Esophagus muscularis mucosa (tissue), 4 donors: ENCODE results near the gene SRPRA. TPM values are rescaled to one million over a fixed set of nuclear protein-coding genes. Genes with fewer than 3 reads are reported as not detected.

ENCODE experiments used
- DNase-seq: peaks from one replicate; pipeline ENCODE4 v3.0.0-alpha.2; 2017; ENCODE audit errors: extremely low spot score
- H3K27ac ChIP-seq, 4 donors: fragments of 200-600 bp; sonication (generic); replicated peaks in 1 of 4; 1 replicate in 3 of 4; 2 replicates in 1 of 4; pipeline ENCODE4 v1.5.1; 2016 to 2019; ENCODE audit warnings: mild to moderate bottlenecking in 1 of 4
- H3K27me3 ChIP-seq, 4 donors: fragments of 200-600 bp; sonication (generic); one replicate each; pipeline versions ENCODE4 v1.5.1 to v1.6.0; 2016 to 2019
- H3K36me3 ChIP-seq, 4 donors: fragments of 200-600 bp; sonication (generic); one replicate each; pipeline ENCODE4 v1.5.1; 2016 to 2019
- H3K4me1 ChIP-seq, 4 donors: fragments of 200-600 bp; sonication (generic); one replicate each; pipeline ENCODE4 v1.5.1; 2016 to 2019
- H3K4me3 ChIP-seq, 4 donors: fragments of 200-600 bp; sonication (generic); 1 replicate in 2 of 4; 2 replicates in 2 of 4; pipeline ENCODE4 v1.5.1; 2016 to 2019; ENCODE audit warnings: mild to moderate bottlenecking in 4 of 4, moderate library complexity in 1 of 4
- H3K9me3 ChIP-seq, 4 donors: fragments of 200-600 bp; sonication (generic); 1 replicate in 3 of 4; 2 replicates in 1 of 4; pipeline ENCODE4 v1.5.1; 2016 to 2019
- EP300 ChIP-seq: sonication (generic); formaldehyde crosslinking; IDR thresholded peaks from one replicate; pipeline ENCODE4 v1.6.1; 2017; ENCODE audit warnings: antibody characterized with exemption
- POLR2A ChIP-seq: fragments of 450-650 bp; IDR thresholded peaks from one replicate; pipeline ENCODE4 v1.6.1; 2017; ENCODE audit warnings: antibody characterized with exemption, moderate library complexity, mild to moderate bottlenecking, low read depth
- POLR2AphosphoS5 ChIP-seq, 2 donors: sonication (generic); formaldehyde crosslinking; IDR thresholded peaks; one replicate each; pipeline ENCODE4 v1.6.1; 2017; ENCODE audit warnings: antibody characterized with exemption in 2 of 2
- WGBS: methylation state at CpG from one replicate; pipeline ENCODE4 v1.1.5; 2018; 5-methylcytosine and 5-hydroxymethylcytosine counted together
- intact Hi-C: fragments of 100-400 bp; cut with DNase I; formaldehyde crosslinking; loops from one replicate; pipeline ENCODE4 v1.15.1; 2023
- total RNA-seq, 4 donors: library from RNA; depleted of rRNA; stranded (reverse); fragments of >200 nt; gene quantifications; one replicate each; pipeline versions ENCODE4 v1.1.0 to v1.2.1, GENCODE V29; 2016
- TF ChIP-seq, protein P1 (sequence below), 3 experiments: fragments of 200-600 bp in 2 of 3; fragments of 450-650 bp in 1 of 3; sonication (generic) in 2 of 3; IDR thresholded peaks; one replicate each; pipeline ENCODE4 v1.5.1; 2017 to 2019; ENCODE audit warnings: antibody characterized with exemption in 3 of 3, mild to moderate bottlenecking in 2 of 3, moderate library complexity in 1 of 3

SRPRA gene
- total RNA-seq, 4 donors from 2014 or later: 52.7 to 82.0 (median 77.7) TPM

- TF ChIP-seq POLR2AphosphoS5 (IDR thresholded peaks at IDR 0.05): no peak
- no peak for TF ChIP-seq EP300
- TF ChIP-seq, protein P1, sequence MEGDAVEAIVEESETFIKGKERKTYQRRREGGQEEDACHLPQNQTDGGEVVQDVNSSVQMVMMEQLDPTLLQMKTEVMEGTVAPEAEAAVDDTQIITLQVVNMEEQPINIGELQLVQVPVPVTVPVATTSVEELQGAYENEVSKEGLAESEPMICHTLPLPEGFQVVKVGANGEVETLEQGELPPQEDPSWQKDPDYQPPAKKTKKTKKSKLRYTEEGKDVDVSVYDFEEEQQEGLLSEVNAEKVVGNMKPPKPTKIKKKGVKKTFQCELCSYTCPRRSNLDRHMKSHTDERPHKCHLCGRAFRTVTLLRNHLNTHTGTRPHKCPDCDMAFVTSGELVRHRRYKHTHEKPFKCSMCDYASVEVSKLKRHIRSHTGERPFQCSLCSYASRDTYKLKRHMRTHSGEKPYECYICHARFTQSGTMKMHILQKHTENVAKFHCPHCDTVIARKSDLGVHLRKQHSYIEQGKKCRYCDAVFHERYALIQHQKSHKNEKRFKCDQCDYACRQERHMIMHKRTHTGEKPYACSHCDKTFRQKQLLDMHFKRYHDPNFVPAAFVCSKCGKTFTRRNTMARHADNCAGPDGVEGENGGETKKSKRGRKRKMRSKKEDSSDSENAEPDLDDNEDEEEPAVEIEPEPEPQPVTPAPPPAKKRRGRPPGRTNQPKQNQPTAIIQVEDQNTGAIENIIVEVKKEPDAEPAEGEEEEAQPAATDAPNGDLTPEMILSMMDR (IDR thresholded peaks at IDR 0.05): no peak
- TF ChIP-seq POLR2A: no peak
- 87% methylated on average over 2 of the region's 2 CpGs for WGBS
- peaks cover 17 to 74% (median 47%) of the 10 kb centered on the region in 4 donors for H3K36me3 ChIP-seq
Measured at GRCh38 chr11:126246636-126247035, 22.1 kb downstream of the SRPRA start.

GRCh38 chr11:126233391-126233790 is 35.3 kb downstream of the SRPRA start:
- Histone ChIP-seq H3K36me3 (peaks cover 1 to 38% (median 19%) of the 10 kb centered on the region in 4 donors), H3K9me3 (no peaks in the 10 kb centered on the region), H3K4me3 (no peak overlapping the region), H3K4me1 (no peaks in the 10 kb centered on the region), H3K27me3 (no peaks in the 10 kb centered on the region), H3K27ac (no peak overlapping the region)
- no peak for TF ChIP-seq POLR2A
- WGBS: 84% methylated on average over 4 of the region's 4 CpGs
- no peak for DNase-seq
- intact Hi-C loops: no loop called here

More at GRCh38 chr11:126246636-126247035, 22.1 kb downstream of the SRPRA start:
- intact Hi-C loops: no loop called here
- H3K27me3 ChIP-seq: no peaks in the 10 kb centered on the region
- no peak for DNase-seq
- H3K4me3 ChIP-seq: no peak overlapping the region
- H3K27ac ChIP-seq: no peak overlapping the region
- no peaks in the 10 kb centered on the region for H3K9me3 ChIP-seq
- no peaks in the 10 kb centered on the region for H3K4me1 ChIP-seq

- H3K4me3 ChIP-seq: no peak overlapping the region
- intact Hi-C loops: no loop called here
- no peaks in the 10 kb centered on the region for H3K4me1 ChIP-seq
- H3K27ac ChIP-seq: no peak overlapping the region
- H3K36me3 ChIP-seq: peaks cover 0 to 31% (median 13%) of the 10 kb centered on the region in 4 donors
- no peaks in the 10 kb centered on the region for H3K9me3 ChIP-seq
- no peak for TF ChIP-seq POLR2AphosphoS5 (IDR thresholded peaks at IDR 0.05)
- no peaks in the 10 kb centered on the region for H3K27me3 ChIP-seq
- WGBS: 87% methylated on average over 3 of the region's 3 CpGs
- DNase-seq: no peak
Measured at GRCh38 chr11:126232683-126233082, 36.0 kb downstream of the SRPRA start.

DNA sequence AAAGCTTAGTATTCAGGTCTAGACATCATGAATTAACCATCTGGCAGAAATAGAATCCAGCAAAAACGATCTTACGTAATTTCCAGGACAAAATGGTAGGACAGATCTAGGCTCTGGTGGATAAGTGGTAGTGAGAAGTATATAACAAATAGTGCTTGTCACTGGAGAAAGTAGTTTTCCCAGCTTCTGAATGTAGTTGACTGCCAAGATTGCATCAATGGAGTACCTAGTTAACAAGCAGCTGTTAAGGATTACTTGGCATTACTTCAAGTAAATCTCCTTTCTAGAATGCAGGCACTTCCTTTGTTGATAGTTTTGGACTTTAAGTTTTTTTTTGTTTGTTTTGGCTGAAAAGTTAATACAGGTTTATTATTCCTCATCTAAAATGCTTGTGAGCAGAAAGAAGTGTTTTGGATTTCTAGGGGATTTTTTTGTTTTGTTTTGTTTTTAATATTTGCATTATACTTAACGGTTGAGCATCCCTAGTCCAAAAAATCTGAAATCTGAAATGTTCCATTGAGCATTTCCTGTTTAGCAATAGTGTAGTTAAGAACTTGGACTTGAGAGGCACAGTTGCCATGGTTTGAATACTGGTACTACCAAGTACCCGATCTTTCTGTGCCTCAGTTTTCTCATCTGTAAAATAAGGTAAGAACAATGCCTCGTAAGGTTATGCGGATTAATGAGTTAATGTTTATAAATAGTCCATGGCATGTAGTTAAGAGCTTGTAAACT is 36.8 kb downstream of the SRPRA start:
- no peaks in the 10 kb centered on the region for H3K9me3 ChIP-seq
- no peak overlapping the region for H3K27ac ChIP-seq
- H3K36me3 ChIP-seq: peaks cover 0 to 31% (median 13%) of the 10 kb centered on the region in 4 donors
- intact Hi-C loops: no loop called here
- no peak for DNase-seq
- no peaks in the 10 kb centered on the region for H3K27me3 ChIP-seq
- TF ChIP-seq, protein P1 (IDR thresholded peaks at IDR 0.05): no peak
- TF ChIP-seq POLR2AphosphoS5 (IDR thresholded peaks at IDR 0.05) (no peak), POLR2A (no peak), EP300 (no peak)
- H3K4me1 ChIP-seq: no peaks in the 10 kb centered on the region
- H3K4me3 ChIP-seq: no peak overlapping the region
- WGBS: 77% methylated on average over 6 of the region's 6 CpGs

- Histone ChIP-seq H3K27ac (no peak overlapping the region), H3K27me3 (no peaks in the 10 kb centered on the region), H3K9me3 (no peaks in the 10 kb centered on the region), H3K4me1 (no peaks in the 10 kb centered on the region), H3K4me3 (no peak overlapping the region), H3K36me3 (peaks cover 0 to 17% (median under 1%) of the 10 kb centered on the region in 4 donors)
- 55% methylated on average over 3 of the region's 3 CpGs for WGBS
- DNase-seq: no peak
- intact Hi-C loops: no loop called here
- TF ChIP-seq, protein P1 (IDR thresholded peaks at IDR 0.05): no peak
- TF ChIP-seq POLR2AphosphoS5 (IDR thresholded peaks at IDR 0.05) (no peak), EP300 (no peak), POLR2A (no peak)
Measured at GRCh38 chr11:126229858-126230540, 38.7 kb downstream of the SRPRA start.
